ENCODE data around the gene AOC1. TPM values are rescaled to one million over a fixed set of nuclear protein-coding genes. Genes with fewer than 3 reads are reported as not detected.

The AOC1 gene
- total RNA-seq, 4 donors from 2014 or later: 0.26 to 4.4 (median 1.4) TPM

DNA sequence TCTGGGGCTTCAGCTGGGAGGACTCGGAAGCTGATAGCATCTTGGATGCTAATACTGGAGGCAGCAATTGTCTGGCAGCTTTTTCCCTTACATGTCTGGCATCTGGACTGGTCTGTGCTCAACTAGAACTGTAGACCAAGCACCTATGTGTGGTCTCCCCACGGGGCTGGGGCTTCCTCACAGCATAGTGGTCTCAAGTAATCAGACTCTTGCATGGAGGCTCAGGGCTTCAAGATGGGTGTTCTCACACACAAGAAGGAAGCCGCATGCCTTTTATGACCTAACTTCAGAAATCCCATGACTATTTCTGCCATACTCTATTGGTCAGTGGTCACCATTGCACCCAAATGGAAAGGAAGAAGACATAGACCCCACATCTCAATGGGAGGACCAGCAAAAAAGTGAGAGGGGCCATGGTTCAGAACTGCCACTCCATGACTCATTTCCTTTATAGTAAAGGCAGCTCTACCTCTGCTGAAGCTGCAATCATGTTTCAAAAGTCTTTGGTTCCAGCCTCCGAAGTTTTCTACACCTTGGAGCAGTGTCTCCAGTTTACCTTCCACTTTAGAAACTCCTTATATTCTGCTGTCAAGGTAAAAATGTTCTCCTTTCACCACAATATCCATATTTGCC is 14.7 kb downstream of the AOC1 start:
- Histone ChIP-seq H3K27me3 (peaks cover 0 to 10% (median 0%) of the 10 kb centered on the region in 4 donors), H3K4me1 (no peaks in the 10 kb centered on the region), H3K9me3 (peaks cover 0 to 3% (median 0%) of the 10 kb centered on the region in 3 donors), H3K27ac (no peak overlapping the region), H3K4me3 (no peak overlapping the region), H3K36me3 (no peaks in the 10 kb centered on the region)
- no peak for DNase-seq
- TF ChIP-seq, protein P1, sequence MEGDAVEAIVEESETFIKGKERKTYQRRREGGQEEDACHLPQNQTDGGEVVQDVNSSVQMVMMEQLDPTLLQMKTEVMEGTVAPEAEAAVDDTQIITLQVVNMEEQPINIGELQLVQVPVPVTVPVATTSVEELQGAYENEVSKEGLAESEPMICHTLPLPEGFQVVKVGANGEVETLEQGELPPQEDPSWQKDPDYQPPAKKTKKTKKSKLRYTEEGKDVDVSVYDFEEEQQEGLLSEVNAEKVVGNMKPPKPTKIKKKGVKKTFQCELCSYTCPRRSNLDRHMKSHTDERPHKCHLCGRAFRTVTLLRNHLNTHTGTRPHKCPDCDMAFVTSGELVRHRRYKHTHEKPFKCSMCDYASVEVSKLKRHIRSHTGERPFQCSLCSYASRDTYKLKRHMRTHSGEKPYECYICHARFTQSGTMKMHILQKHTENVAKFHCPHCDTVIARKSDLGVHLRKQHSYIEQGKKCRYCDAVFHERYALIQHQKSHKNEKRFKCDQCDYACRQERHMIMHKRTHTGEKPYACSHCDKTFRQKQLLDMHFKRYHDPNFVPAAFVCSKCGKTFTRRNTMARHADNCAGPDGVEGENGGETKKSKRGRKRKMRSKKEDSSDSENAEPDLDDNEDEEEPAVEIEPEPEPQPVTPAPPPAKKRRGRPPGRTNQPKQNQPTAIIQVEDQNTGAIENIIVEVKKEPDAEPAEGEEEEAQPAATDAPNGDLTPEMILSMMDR (IDR thresholded peaks at IDR 0.05): no peak
- TF ChIP-seq POLR2A (IDR thresholded peaks at IDR 0.05): no peak
- intact Hi-C loops (cut with DNase I): no loop called here
- WGBS, 2 donors: 75 to 77% methylated on average over 4 of the region's 4 CpGs

DNA sequence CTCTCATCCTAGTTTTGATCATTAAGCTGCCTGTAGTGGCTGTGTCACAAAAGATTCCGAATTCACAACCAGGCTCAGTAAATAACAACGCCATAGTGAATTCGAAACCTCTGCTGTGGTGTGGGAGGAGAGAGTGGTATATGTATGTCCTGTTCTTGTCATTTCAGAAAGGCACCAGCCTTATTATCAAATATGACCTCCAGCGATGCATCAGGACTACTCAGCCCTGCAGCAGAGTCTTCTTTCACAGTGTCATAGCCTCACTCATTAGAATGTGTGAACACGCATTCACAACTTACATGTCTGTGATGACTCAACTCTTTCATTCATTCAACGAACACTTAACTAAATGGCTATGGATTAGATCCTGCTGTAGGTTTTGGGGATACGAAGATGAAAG is 15.3 kb downstream of the AOC1 start:
- H3K4me1 ChIP-seq: no peaks in the 10 kb centered on the region
- H3K4me3 ChIP-seq: no peak overlapping the region
- H3K27ac ChIP-seq: no peak overlapping the region
- peaks cover 0 to 10% (median 0%) of the 10 kb centered on the region in 4 donors for H3K27me3 ChIP-seq
- no peak for TF ChIP-seq POLR2A (IDR thresholded peaks at IDR 0.05)
- TF ChIP-seq, protein P1 (IDR thresholded peaks at IDR 0.05): no peak
- H3K36me3 ChIP-seq: no peaks in the 10 kb centered on the region
- 75 to 77% methylated on average over 7 of the region's 7 CpGs for WGBS, 2 donors
- H3K9me3 ChIP-seq: peaks cover 0 to 3% (median 0%) of the 10 kb centered on the region in 3 donors
- intact Hi-C loops (cut with DNase I): no loop called here
- DNase-seq: no peak

DNA sequence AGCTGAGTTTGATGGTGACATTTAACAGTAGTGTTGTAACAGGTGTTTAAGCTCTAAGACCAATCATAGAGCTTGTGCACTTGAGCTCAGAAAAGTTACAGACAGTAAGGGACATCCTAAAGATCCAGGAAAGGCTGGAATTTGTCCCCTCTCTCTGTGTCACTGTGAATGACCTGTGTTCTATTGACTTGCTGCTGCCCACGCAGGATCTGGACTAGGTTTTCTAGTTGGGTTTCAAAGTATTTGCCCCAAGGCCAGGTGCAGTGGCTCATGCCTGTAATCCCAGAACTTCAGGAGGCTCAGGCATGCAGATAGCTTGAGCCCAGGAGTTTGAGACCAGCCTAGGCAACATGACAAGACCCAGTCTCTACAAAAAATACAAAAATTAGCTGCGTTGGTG is 17.1 kb downstream of the AOC1 start:
- Histone ChIP-seq H3K36me3 (no peaks in the 10 kb centered on the region), H3K4me1 (no peaks in the 10 kb centered on the region), H3K9me3 (peaks cover 0 to 3% (median 0%) of the 10 kb centered on the region in 3 donors), H3K27me3 (peaks cover 0 to 10% (median 0%) of the 10 kb centered on the region in 4 donors), H3K27ac (no peak overlapping the region), H3K4me3 (no peak overlapping the region)
- intact Hi-C loops (cut with DNase I): no loop called here
- no peak for DNase-seq
- 51 to 58% methylated on average over 2 of the region's 2 CpGs for WGBS, 2 donors
- TF ChIP-seq POLR2A (IDR thresholded peaks at IDR 0.05): no peak
- TF ChIP-seq, protein P1 (IDR thresholded peaks at IDR 0.05): no peak

DNA sequence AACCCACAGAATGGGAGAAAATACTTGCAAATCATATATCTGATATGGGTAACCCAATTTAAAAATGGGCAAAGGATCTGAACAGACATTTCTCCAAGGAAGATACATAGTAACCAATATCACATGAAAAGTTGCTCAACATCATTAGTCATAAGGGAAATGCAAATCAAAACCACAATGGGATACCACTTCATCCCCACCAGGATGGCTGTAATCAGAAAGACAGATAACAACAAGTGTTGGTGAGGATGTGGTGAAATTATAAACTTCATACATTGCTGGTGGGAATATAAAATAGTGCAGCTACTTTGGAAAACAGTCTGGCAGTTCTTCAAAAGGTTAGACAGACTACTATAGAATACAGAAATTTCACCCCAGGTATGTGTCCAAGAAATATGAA is 19.3 kb downstream of the AOC1 start:
- peaks cover 0 to 3% (median 0%) of the 10 kb centered on the region in 3 donors for H3K9me3 ChIP-seq
- H3K36me3 ChIP-seq: no peaks in the 10 kb centered on the region
- DNase-seq: no peak
- peaks cover 0 to 10% (median 0%) of the 10 kb centered on the region in 4 donors for H3K27me3 ChIP-seq
- no peak overlapping the region for H3K27ac ChIP-seq
- intact Hi-C loops (cut with DNase I): no loop called here
- no peak overlapping the region for H3K4me3 ChIP-seq
- peaks cover 0 to 11% (median 3%) of the 10 kb centered on the region in 3 donors for H3K4me1 ChIP-seq
- no peak for TF ChIP-seq POLR2A (IDR thresholded peaks at IDR 0.05)
- TF ChIP-seq, protein P1 (IDR thresholded peaks at IDR 0.05): no peak

DNA sequence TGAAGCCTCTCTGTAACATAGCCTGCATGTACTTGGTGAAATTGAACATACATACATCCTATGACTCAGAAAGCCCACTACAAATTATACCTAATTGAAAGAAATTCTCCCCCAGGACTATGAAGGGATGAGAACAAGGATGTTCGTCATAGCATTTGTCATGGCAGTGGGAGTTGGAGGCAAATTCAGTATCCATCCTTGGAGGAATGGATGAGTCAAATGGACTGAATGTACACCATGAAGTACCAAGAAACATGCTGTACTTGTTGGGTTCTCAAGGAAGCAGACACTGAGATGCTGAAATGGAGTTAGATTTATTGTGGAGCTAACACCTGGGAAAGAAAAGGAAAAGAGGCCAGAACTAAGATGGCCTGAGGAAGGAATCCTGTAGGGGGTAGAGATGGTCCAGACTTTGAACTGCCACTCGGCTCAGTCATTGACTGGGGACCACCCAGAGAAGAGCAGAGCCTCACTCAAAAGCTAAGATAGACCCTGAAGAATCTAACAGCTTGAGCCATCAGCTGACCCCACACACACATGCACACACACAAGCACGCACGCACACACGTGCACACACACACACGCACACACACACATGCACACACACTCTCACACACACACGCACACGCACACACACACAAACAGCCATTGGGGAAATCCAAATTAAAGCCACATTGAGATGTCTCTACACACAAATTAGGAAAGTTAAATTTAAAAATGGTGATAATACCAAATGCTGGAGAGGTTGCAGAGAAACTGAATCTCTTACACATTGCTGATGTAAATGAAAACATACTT is 22.3 kb downstream of the AOC1 start:
- no peak overlapping the region for H3K4me3 ChIP-seq
- WGBS, 2 donors: 72 to 89% methylated on average over 7 to 8 of the region's 8 CpGs
- intact Hi-C loops (cut with DNase I): no loop called here
- TF ChIP-seq, protein P1 (IDR thresholded peaks at IDR 0.05): no peak
- no peak for TF ChIP-seq POLR2A (IDR thresholded peaks at IDR 0.05)
- H3K4me1 ChIP-seq: peaks cover 0 to 18% (median 3%) of the 10 kb centered on the region in 3 donors
- no peak overlapping the region for H3K27ac ChIP-seq
- no peaks in the 10 kb centered on the region for H3K36me3 ChIP-seq
- H3K9me3 ChIP-seq: peaks cover 0 to 3% (median 0%) of the 10 kb centered on the region in 3 donors
- peaks cover 0 to 5% (median 0%) of the 10 kb centered on the region in 4 donors for H3K27me3 ChIP-seq
- DNase-seq: no peak
